GM12878 (cell line): ENCODE data around the gene RPL22L1. TPM values are rescaled to one million over a fixed set of nuclear protein-coding genes. Genes with fewer than 3 reads are reported as not detected.

Experiments used
- ASH2L ChIP-seq: fragments of 300-600, 200-600 bp; sonication (generic); IDR thresholded peaks from 2 replicates; pipeline ENCODE4 v1.6.1; 2017; ENCODE audit warnings: low read depth, mild to moderate bottlenecking, borderline replicate concordance
- ATF3 ChIP-seq: IDR thresholded peaks from 2 replicates; pipeline ENCODE4 v1.6.1; 2011; ENCODE audit warnings: low read depth, mild to moderate bottlenecking, low read length, moderate library complexity, borderline replicate concordance; ENCODE audit errors: extremely low read depth
- ATF7 ChIP-seq: fragments of 450-650 bp; IDR thresholded peaks from 2 replicates; pipeline ENCODE4 v1.6.1; 2016; ENCODE audit warnings: low read depth, mild to moderate bottlenecking
- BCLAF1 ChIP-seq: fragments of 450-650 bp; IDR thresholded peaks from 2 replicates; pipeline ENCODE4 v1.6.1; 2017; ENCODE audit warnings: antibody characterized with exemption, mild to moderate bottlenecking, moderate library complexity
- BRCA1 ChIP-seq: IDR thresholded peaks from 2 replicates; pipeline ENCODE4 v1.6.1; 2011; ENCODE audit warnings: low read depth, low read length, improper control_type of control experiment
- CEBPB ChIP-seq, 2 experiments: fragments of 150-350 bp in 1 of 2; IDR thresholded peaks; 2 replicates each; pipeline ENCODE4 v1.6.1; 2012 to 2014; ENCODE audit warnings: low read depth in 2 of 2, low read length in 2 of 2, borderline replicate concordance in 1 of 2, inconsistent platforms in 1 of 2
- CREM ChIP-seq: IDR thresholded peaks from 2 replicates; pipeline ENCODE4 v1.6.1; 2014; ENCODE audit warnings: antibody characterized with exemption, low read depth
- IKZF2 ChIP-seq, 2 experiments: fragments of 450-650 bp; IDR thresholded peaks; 2 replicates each; pipeline ENCODE4 v1.6.1; 2017; ENCODE audit warnings: mild to moderate bottlenecking in 2 of 2, moderate library complexity in 2 of 2
- IRF5 ChIP-seq: fragments of 450-650 bp; IDR thresholded peaks from 2 replicates; pipeline ENCODE4 v1.6.1; 2017; ENCODE audit warnings: borderline replicate concordance
- LARP7 ChIP-seq: fragments of 450-650 bp; IDR thresholded peaks from 2 replicates; pipeline ENCODE4 v1.6.1; 2017; ENCODE audit warnings: mild to moderate bottlenecking
- MAX ChIP-seq: IDR thresholded peaks from 2 replicates; pipeline ENCODE4 v1.6.1; 2012; ENCODE audit warnings: low read depth, low read length, improper control_type of control experiment
- NKRF ChIP-seq: fragments of 450-650 bp; conservative IDR thresholded peaks from 2 replicates; pipeline ENCODE4 v1.6.1; 2017; ENCODE audit warnings: mild to moderate bottlenecking, moderate library complexity
- NR2F1 ChIP-seq: fragments of 450-650 bp; conservative IDR thresholded peaks from 2 replicates; pipeline ENCODE4 v1.6.1; 2017; ENCODE audit warnings: mild to moderate bottlenecking
- RUNX3 ChIP-seq: IDR thresholded peaks from 2 replicates; pipeline ENCODE4 v1.6.1; 2012; ENCODE audit warnings: low read length, inconsistent platforms
- SP1 ChIP-seq: IDR thresholded peaks from one replicate; pipeline ENCODE4 v1.6.1; 2011; ENCODE audit warnings: low read depth, low read length
- SUZ12 ChIP-seq: fragments of 200-600 bp; sonication (generic); IDR thresholded peaks from one replicate; pipeline ENCODE4 v1.6.1; 2018; ENCODE audit warnings: antibody characterized with exemption, mild to moderate bottlenecking; ENCODE audit not compliant: unreplicated experiment
- TAF1 ChIP-seq: IDR thresholded peaks from 2 replicates; pipeline ENCODE4 v1.6.1; 2011; ENCODE audit warnings: mild to moderate bottlenecking, low read depth, low read length, borderline replicate concordance
- TCF12 ChIP-seq: IDR thresholded peaks from 2 replicates; pipeline ENCODE4 v1.6.1; 2011; ENCODE audit warnings: low read depth, mild to moderate bottlenecking, low read length
- USF1 ChIP-seq: IDR thresholded peaks from 2 replicates; pipeline ENCODE4 v1.6.1; 2011; ENCODE audit warnings: borderline replicate concordance, low read depth, mild to moderate bottlenecking, moderate library complexity, mixed read lengths, low read length; ENCODE audit not compliant: insufficient read depth; ENCODE audit errors: extremely low read length
- YY1 ChIP-seq: IDR thresholded peaks from 2 replicates; pipeline ENCODE4 v1.6.1; 2011; ENCODE audit warnings: low read depth, mild to moderate bottlenecking, low read length
- ZNF622 ChIP-seq: fragments of 450-650 bp; IDR thresholded peaks from 2 replicates; pipeline ENCODE4 v1.6.1; 2017; ENCODE audit warnings: mild to moderate bottlenecking, inconsistent platforms
- polyA plus RNA-seq, 11 experiments: library from polyadenylated mRNA; depleted of rRNA in 4 of 11; unstranded in 6 of 11; stranded (reverse) in 5 of 11; fragments of >200 nt; fragmentation: Nextera tagmentation in 4 of 11; fragmentation: Illumina TruSeq in 1 of 11; extraction: Ambion mirVana in 4 of 11; extraction: Trizol in 1 of 11; gene quantifications; 1 replicate in 1 of 11; 2 replicates in 10 of 11; pipeline versions ENCODE4 v1.2.1 to v1.2.3, GENCODE V29; 2011 to 2016; ENCODE audit warnings: inconsistent platforms in 2 of 11, missing spikeins in 2 of 11, low read depth in 1 of 11
- total RNA-seq, 4 experiments: library from RNA; depleted of rRNA in 3 of 4; stranded (reverse); fragments of >200 nt in 3 of 4; fragmentation: Illumina TruSeq in 1 of 4; extraction: Trizol in 1 of 4; gene quantifications; 2 replicates each; pipeline versions ENCODE4 v1.2.1 to v1.2.3, GENCODE V29; 2013 to 2021

Gene RPL22L1
- total and polyA plus RNA-seq, 10 of the 15 experiments (the other 5 are each of a cell fraction or from before 2014, with no cell fraction given): 203 to 803 (median 422) TPM

- TF ChIP-seq CEBPB (IDR thresholded peaks at IDR 0.05; ENCODE audit: borderline replicate concordance in 1 of 2, low read depth in 2 of 2, low read length in 2 of 2): no peak
- TF ChIP-seq ZNF622: no peak
- TF ChIP-seq NKRF: no peak
- peak; percentile 94 for TF ChIP-seq USF1
- TF ChIP-seq YY1: peak; percentile 27; the same call in 1 of the 2 replicates
- TF ChIP-seq BCLAF1: no peak
- TF ChIP-seq ATF3: peak; percentile 88
- TF ChIP-seq NR2F1: no peak
- no peak for TF ChIP-seq RUNX3
- peak; percentile 22; the same call in 1 of the 2 replicates for TF ChIP-seq CREM
- no peak for TF ChIP-seq TAF1
- no peak for TF ChIP-seq BRCA1
- no peak for TF ChIP-seq LARP7
- TF ChIP-seq SUZ12: no peak
- no peak for TF ChIP-seq TCF12
- no peak for TF ChIP-seq IKZF2 (IDR thresholded peaks at IDR 0.05)
- TF ChIP-seq ASH2L: no peak
- no peak for TF ChIP-seq IRF5
- peak; percentile 68 for TF ChIP-seq MAX
- TF ChIP-seq SP1: peak; percentile 64
- TF ChIP-seq ATF7: no peak
Observed at GRCh38 chr3:170908235-170909116, 38.5 kb upstream of the RPL22L1 start, which contains the start of gene EIF5A2 (continued).
